Activated CD4-positive, alpha-beta memory T cell treated with anti-CD3 and anti-CD28 coated beads, Interleukin-2, amount 10 ng/mL, durations not matched to agents 7 days and 5 days (primary cell): ENCODE data around the gene NAP1L3. TPM values are rescaled to one million over a fixed set of nuclear protein-coding genes. Genes with fewer than 3 reads are reported as not detected.
A peak's percentile ranks its signal among the peaks of the same experiment; 100 is the strongest.

ENCODE experiments used
- CTCF ChIA-PET: fragments of 350-600 bp; sonication (Branson Sonifier 250); formaldehyde crosslinking; loops from one replicate; lab custom pipeline; 2021; ENCODE audit warnings: antibody characterized with exemption, inconsistent platforms; lab: Charles Lee
- POLR2A ChIA-PET: fragments of 350-600 bp; sonication (Branson Sonifier 250); formaldehyde crosslinking; loops from one replicate; lab custom pipeline; 2021; ENCODE audit warnings: antibody characterized with exemption; lab: Charles Lee
- DNase-seq: peaks from one replicate; pipeline ENCODE4 v3.0.0-alpha.2; 2020
- H3K27ac Mint-ChIP-seq: one replicate; pipeline ENCODE4 v1.8.0; 2021; ENCODE audit warnings: mild to moderate bottlenecking, mixed read lengths
- H3K27me3 Mint-ChIP-seq: one replicate; pipeline ENCODE4 v1.8.0; 2021; ENCODE audit warnings: mixed read lengths
- H3K36me3 Mint-ChIP-seq: one replicate; pipeline ENCODE4 v1.8.0; 2021; ENCODE audit warnings: low read depth, mixed read lengths
- H3K4me1 Mint-ChIP-seq: one replicate; pipeline ENCODE4 v1.8.0; 2021; ENCODE audit warnings: mixed read lengths
- H3K4me3 Mint-ChIP-seq: one replicate; pipeline ENCODE4 v1.8.0; 2021; ENCODE audit warnings: mild to moderate bottlenecking, mixed read lengths
- H3K9me3 Mint-ChIP-seq: one replicate; pipeline ENCODE4 v1.8.0; 2021; ENCODE audit warnings: mixed read lengths
- total RNA-seq, 2 experiments: library from RNA; stranded (reverse); gene quantifications; one replicate each; pipeline ENCODE4 v1.2.3, GENCODE V29; 2021

NAP1L3 gene
- total RNA-seq, result 1 to 10 TPM; 1.0 to 1.3 TPM

GRCh38 chrX:93673056-93673868 lies at the start of gene NAP1L3:
NAP1L3 (minus strand) TSS chrX:93673578; CDS start chrX:93673304, 274 bp downstream.
- CTCF ChIA-PET, result no interaction called here
- peak within 1 kb of the TSS; percentile 88 for H3K4me3 Mint-ChIP-seq
- no peaks in the 10 kb centered on the region for H3K27me3 Mint-ChIP-seq
- peak; percentile 64 for DNase-seq
- H3K27ac Mint-ChIP-seq, result peak within 1 kb of the TSS; percentile 87
- POLR2A ChIA-PET, result no interaction called here
- peaks cover 16% of the 10 kb centered on the region for H3K4me1 Mint-ChIP-seq
- no peaks in the 10 kb centered on the region for H3K9me3 Mint-ChIP-seq
- H3K36me3 Mint-ChIP-seq, result no peaks in the 10 kb centered on the region

- ChIA-PET CTCF (no interaction called here), POLR2A (no interaction called here)
- Mint-ChIP-seq H3K9me3 (no peaks in the 10 kb centered on the region), H3K36me3 (no peaks in the 10 kb centered on the region), H3K27me3 (no peaks in the 10 kb centered on the region), H3K4me1 (no peaks in the 10 kb centered on the region), H3K27ac (no peak overlapping the region), H3K4me3 (no peak overlapping the region)
- no peak for DNase-seq
Measured at GRCh38 chrX:93711076-93711475, 37.7 kb upstream of the NAP1L3 start.

- no peak for DNase-seq
- POLR2A ChIA-PET, result no interaction called here
- Mint-ChIP-seq H3K27me3 (no peaks in the 10 kb centered on the region), H3K9me3 (no peaks in the 10 kb centered on the region), H3K4me1 (no peaks in the 10 kb centered on the region), H3K36me3 (no peaks in the 10 kb centered on the region), H3K4me3 (no peak overlapping the region), H3K27ac (no peak overlapping the region)
- CTCF ChIA-PET, result no interaction called here
Measured at GRCh38 chrX:93703701-93704100, 30.3 kb upstream of the NAP1L3 start.

- Mint-ChIP-seq H3K27me3 (no peaks in the 10 kb centered on the region), H3K36me3 (no peaks in the 10 kb centered on the region), H3K9me3 (no peaks in the 10 kb centered on the region), H3K4me3 (no peak overlapping the region), H3K27ac (no peak overlapping the region), H3K4me1 (no peaks in the 10 kb centered on the region)
- no peak for DNase-seq
- CTCF ChIA-PET, result no interaction called here
- POLR2A ChIA-PET, result no interaction called here
Measured at GRCh38 chrX:93695981-93696380, 22.6 kb upstream of the NAP1L3 start.

GRCh38 chrX:93673869-93674271 lies 492 bp upstream of the NAP1L3 start, which contains the start of gene FAM133A:
FAM133A (plus strand) TSS chrX:93674206; CDS start chrX:93709420, 35,214 bp downstream.
- H3K27me3 Mint-ChIP-seq, result peaks cover 2% of the 10 kb centered on the region
- H3K4me1 Mint-ChIP-seq, result peaks cover 16% of the 10 kb centered on the region
- DNase-seq, result no peak
- ChIA-PET CTCF (no interaction called here), POLR2A (no interaction called here)
- H3K27ac Mint-ChIP-seq, result peak within 1 kb of the TSS; percentile 87
- H3K4me3 Mint-ChIP-seq, result peak within 1 kb of the TSS; percentile 88
- H3K9me3 Mint-ChIP-seq, result no peaks in the 10 kb centered on the region
- no peaks in the 10 kb centered on the region for H3K36me3 Mint-ChIP-seq

GRCh38 chrX:93660575-93660974 lies 12.8 kb downstream of the NAP1L3 start:
- H3K9me3 Mint-ChIP-seq, result no peaks in the 10 kb centered on the region
- no peaks in the 10 kb centered on the region for H3K4me1 Mint-ChIP-seq
- no peak overlapping the region for H3K4me3 Mint-ChIP-seq
- ChIA-PET CTCF (no interaction called here), POLR2A (no interaction called here)
- no peaks in the 10 kb centered on the region for H3K27me3 Mint-ChIP-seq
- H3K36me3 Mint-ChIP-seq, result no peaks in the 10 kb centered on the region
- no peak for DNase-seq
- H3K27ac Mint-ChIP-seq, result no peak overlapping the region

GRCh38 chrX:93649381-93649780 lies 24.0 kb downstream of the NAP1L3 start:
- no peaks in the 10 kb centered on the region for H3K9me3 Mint-ChIP-seq
- no peak overlapping the region for H3K4me3 Mint-ChIP-seq
- no peak overlapping the region for H3K27ac Mint-ChIP-seq
- no peak for DNase-seq
- no peaks in the 10 kb centered on the region for H3K4me1 Mint-ChIP-seq
- ChIA-PET CTCF (no interaction called here), POLR2A (no interaction called here)
- no peaks in the 10 kb centered on the region for H3K27me3 Mint-ChIP-seq
- H3K36me3 Mint-ChIP-seq, result no peaks in the 10 kb centered on the region

GRCh38 chrX:93637591-93637990 lies 35.8 kb downstream of the NAP1L3 start:
- Mint-ChIP-seq H3K9me3 (no peaks in the 10 kb centered on the region), H3K27ac (no peak overlapping the region), H3K4me1 (no peaks in the 10 kb centered on the region), H3K4me3 (no peak overlapping the region), H3K36me3 (no peaks in the 10 kb centered on the region), H3K27me3 (no peaks in the 10 kb centered on the region)
- POLR2A ChIA-PET, result no interaction called here
- CTCF ChIA-PET, result no interaction called here
- DNase-seq, result no peak

Other genes with a start within 250 kb of the NAP1L3 start
- not detected for gene FAM133A, start 628 bp upstream of the NAP1L3 start, total RNA-seq